Loucy (cell line): ENCODE results near the gene PARD3B.

ENCODE experiments used
- CTCF ChIP-seq: fragments of 200-600 bp; sonication (generic); conservative IDR thresholded peaks from 2 replicates; pipeline ENCODE4 v1.5.1; 2014; ENCODE audit warnings: mild to moderate bottlenecking, antibody characterized with exemption, low read length
- EZH2phosphoT487 ChIP-seq: fragments of 200-600 bp; IDR thresholded peaks from 2 replicates; pipeline ENCODE4 v1.6.1; 2018; ENCODE audit warnings: antibody characterized with exemption, mild to moderate bottlenecking, moderate library complexity, borderline replicate concordance

GRCh38 chr2:205366336-205367060 lies 821.2 kb downstream of the PARD3B start:
- no peak for TF ChIP-seq CTCF
- no peak for TF ChIP-seq EZH2phosphoT487
